NT2/D1 (cell line): ENCODE measurements around the gene ARHGAP42.

Source experiments
- SUZ12 ChIP-seq: IDR thresholded peaks from 2 replicates; pipeline ENCODE4 v1.6.1; 2011; ENCODE audit not compliant: insufficient read length, insufficient read depth; ENCODE audit errors: extremely low read depth
- YY1 ChIP-seq: IDR thresholded peaks from 2 replicates; pipeline ENCODE4 v1.6.1; 2011; ENCODE audit not compliant: insufficient read length, insufficient read depth
- ZNF274 ChIP-seq: IDR thresholded peaks from 2 replicates; pipeline ENCODE4 v1.6.1; 2011; ENCODE audit warnings: mild to moderate bottlenecking, low read depth, low read length

DNA sequence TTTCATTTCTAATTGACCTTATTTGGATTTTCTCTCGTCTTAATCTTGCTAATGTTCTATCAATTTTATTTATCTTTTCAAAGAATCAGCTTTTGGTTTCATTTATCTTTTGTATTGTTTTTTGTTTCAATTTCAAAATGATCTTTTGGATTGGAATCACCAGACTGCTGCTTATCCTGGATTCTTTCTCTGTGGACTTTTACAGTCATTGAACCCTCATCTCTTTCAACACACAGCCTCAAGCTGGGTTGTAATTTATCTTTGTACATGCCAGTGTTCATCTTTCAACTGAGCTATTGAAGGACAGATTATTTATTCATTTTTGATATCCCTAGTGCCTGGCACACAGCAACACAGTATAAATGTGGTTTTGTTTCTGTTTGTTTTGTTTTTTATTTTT, 195.9 kb downstream of the ARHGAP42 start:
- no peak for TF ChIP-seq YY1
- TF ChIP-seq ZNF274: no peak
- TF ChIP-seq SUZ12: no peak
